ENCODE data around the gene UTP20.
A peak's percentile ranks its signal among the peaks of the same experiment; 100 is the strongest.

UTP20 gene

GRCh38 chr12:101280006-101280505 is at the start of gene UTP20:
Gene UTP20 (plus strand): TSS chr12:101280105. CDS start chr12:101280283, 178 bp downstream.
- DNase-seq = peak; percentile 92

- DNase-seq = no peak
Measured at GRCh38 chr12:101230547-101230946, 49.4 kb upstream of the UTP20 start.

- DNase-seq = no peak
Measured at GRCh38 chr12:101231636-101232035, 48.3 kb upstream of the UTP20 start.

- DNase-seq = no peak
Measured at GRCh38 chr12:101235686-101236085, 44.2 kb upstream of the UTP20 start.

- DNase-seq = no peak
Measured at GRCh38 chr12:101238306-101238705, 41.6 kb upstream of the UTP20 start.

GRCh38 chr12:101238800-101239329 is 41.0 kb upstream of the UTP20 start:
- no peak for DNase-seq

- no peak for DNase-seq
Measured at GRCh38 chr12:101243074-101243473, 36.8 kb upstream of the UTP20 start.

GRCh38 chr12:101243616-101244015 is 36.3 kb upstream of the UTP20 start:
- DNase-seq = no peak

GRCh38 chr12:101256266-101256665 is 23.6 kb upstream of the UTP20 start:
- DNase-seq = no peak

GRCh38 chr12:101257357-101257756 is 22.5 kb upstream of the UTP20 start:
- no peak for DNase-seq

GRCh38 chr12:101267111-101267510 is 12.8 kb upstream of the UTP20 start:
- DNase-seq = no peak

GRCh38 chr12:101276433-101276832 is 3.5 kb upstream of the UTP20 start:
- DNase-seq = no peak

- no peak for DNase-seq
Measured at GRCh38 chr12:101277443-101277842, 2.5 kb upstream of the UTP20 start.

- no peak for DNase-seq
Measured at GRCh38 chr12:101287357-101287756, 7.5 kb downstream of the UTP20 start.

GRCh38 chr12:101297661-101298060 is 17.8 kb downstream of the UTP20 start:
- DNase-seq = no peak

- no peak for DNase-seq
Measured at GRCh38 chr12:101298426-101298825, 18.5 kb downstream of the UTP20 start.

- no peak for DNase-seq
Measured at GRCh38 chr12:101299346-101299745, 19.4 kb downstream of the UTP20 start.

- DNase-seq = no peak
Measured at GRCh38 chr12:101299931-101300330, 20.0 kb downstream of the UTP20 start.

- no peak for DNase-seq
Measured at GRCh38 chr12:101302741-101303140, 22.8 kb downstream of the UTP20 start.

- no peak for DNase-seq
Measured at GRCh38 chr12:101305226-101305779, 25.4 kb downstream of the UTP20 start.

- no peak for DNase-seq
Measured at GRCh38 chr12:101305794-101306193, 25.9 kb downstream of the UTP20 start.

GRCh38 chr12:101322480-101322879 is 42.6 kb downstream of the UTP20 start:
- DNase-seq = no peak

GRCh38 chr12:101323255-101323654 is 43.4 kb downstream of the UTP20 start:
- DNase-seq = no peak

- DNase-seq = no peak
Measured at GRCh38 chr12:101325590-101325989, 45.7 kb downstream of the UTP20 start.

GRCh38 chr12:101327051-101327450 is 47.1 kb downstream of the UTP20 start:
- DNase-seq = no peak
